ENCODE data around the gene TNIP1. TPM values are rescaled to one million over a fixed set of nuclear protein-coding genes. Genes with fewer than 3 reads are reported as not detected.

The TNIP1 gene
- total RNA-seq, 1 donor from 2014 or later: 285 TPM

- intact Hi-C loops (cut with micrococcal nuclease): no loop called here
These were observed 25.2 kb upstream of the TNIP1 start for GRCh38 chr5:151106043-151106442.

- intact Hi-C loops (cut with micrococcal nuclease): no loop called here
These were observed 24.7 kb upstream of the TNIP1 start for GRCh38 chr5:151105561-151105960.

- intact Hi-C loops (cut with micrococcal nuclease): no loop called here
These were observed 24.0 kb upstream of the TNIP1 start for GRCh38 chr5:151104795-151105194.

- intact Hi-C loops (cut with micrococcal nuclease): no loop called here
These were observed 20.9 kb upstream of the TNIP1 start for GRCh38 chr5:151101746-151102145.

GRCh38 chr5:151101151-151101550, 20.3 kb upstream of the TNIP1 start:
- intact Hi-C loops (cut with micrococcal nuclease): no loop called here

- intact Hi-C loops (cut with micrococcal nuclease): no loop called here
These were observed 19.8 kb upstream of the TNIP1 start for GRCh38 chr5:151100681-151101080.

- intact Hi-C loops (cut with micrococcal nuclease): no loop called here
These were observed 17.9 kb upstream of the TNIP1 start for GRCh38 chr5:151098768-151099121.

- intact Hi-C loops (cut with micrococcal nuclease): no loop called here
These were observed 17.3 kb upstream of the TNIP1 start for GRCh38 chr5:151097820-151098767.

- intact Hi-C loops (cut with micrococcal nuclease): no loop called here
These were observed 16.2 kb upstream of the TNIP1 start for GRCh38 chr5:151097061-151097460.

- intact Hi-C loops (cut with micrococcal nuclease): no loop called here
These were observed 15.2 kb upstream of the TNIP1 start for GRCh38 chr5:151096001-151096373.

GRCh38 chr5:151095341-151096000, 14.6 kb upstream of the TNIP1 start:
- intact Hi-C loops (cut with micrococcal nuclease): loop anchor here (2.0 kb wide), 1 partner anchor 15 kb away; the partner anchor contains the start of gene TNIP1

GRCh38 chr5:151094852-151095245, 14.0 kb upstream of the TNIP1 start:
- intact Hi-C loops (cut with micrococcal nuclease): loop anchor here (1.0 to 2.0 kb wide), 2 partner anchors 14 to 62 kb away; partner anchors contain the start of genes ANXA6 and TNIP1

- intact Hi-C loops (cut with micrococcal nuclease): loop anchor here (1.0 to 2.0 kb wide), 2 partner anchors 13 to 63 kb away; partner anchors contain the start of genes ANXA6 and TNIP1
These were observed 13.4 kb upstream of the TNIP1 start for GRCh38 chr5:151094030-151094851.

GRCh38 chr5:151093476-151093889, 12.6 kb upstream of the TNIP1 start:
- intact Hi-C loops (cut with micrococcal nuclease): loop anchor here (1.0 kb wide), 1 partner anchor 8 kb away; no protein-coding TSS in a partner anchor

- intact Hi-C loops (cut with micrococcal nuclease): loop anchor here (1.0 kb wide), 1 partner anchor 7 kb away; no protein-coding TSS in a partner anchor
These were observed 11.9 kb upstream of the TNIP1 start for GRCh38 chr5:151092762-151093161.

- intact Hi-C loops (cut with micrococcal nuclease): loop anchor here (10.0 kb wide), 2 partner anchors 735 to 1745 kb away; partner anchors contain the start of genes GRPEL2 and TCOF1
These were observed 8.9 kb upstream of the TNIP1 start for GRCh38 chr5:151089726-151090125.

GRCh38 chr5:151088986-151089385, 8.2 kb upstream of the TNIP1 start:
- intact Hi-C loops (cut with micrococcal nuclease): loop anchor here (10.0 kb wide), 2 partner anchors 734 to 1744 kb away; partner anchors contain the start of genes GRPEL2 and TCOF1

- intact Hi-C loops (cut with micrococcal nuclease): loop anchor here (1.0 to 10.0 kb wide), 6 partner anchors 9 to 1743 kb away; partner anchors contain the start of genes CD74, GRPEL2, RPS14 and TCOF1
These were observed 6.7 kb upstream of the TNIP1 start for GRCh38 chr5:151087486-151087885.

- intact Hi-C loops (cut with micrococcal nuclease): loop anchor here (1.0 to 10.0 kb wide), 6 partner anchors 9 to 1742 kb away; partner anchors contain the start of genes CD74, GRPEL2, RPS14 and TCOF1
These were observed 6.1 kb upstream of the TNIP1 start for GRCh38 chr5:151086905-151087360.

- intact Hi-C loops (cut with micrococcal nuclease): loop anchor here (2.0 to 10.0 kb wide), 5 partner anchors 64 to 1742 kb away; partner anchors contain the start of genes CD74, GRPEL2, RPS14 and TCOF1
These were observed 5.5 kb upstream of the TNIP1 start for GRCh38 chr5:151086192-151086869.
